Stimulated activated CD4-positive, alpha-beta T cell treated with anti-CD3 and anti-CD28 coated beads, Interleukin-2, amount 100 ng/mL, for 48 hours (primary cell): ENCODE measurements around the gene USP54.
"Not testable (repeated sequence)": the region's sequence is repeated elsewhere in the genome, so short reads cannot be mapped to it uniquely, and the experiment has no call there.

Source experiments
- DNase-seq, 2 donors: peaks; one replicate each; pipeline ENCODE4 v3.0.0-alpha.2; 2020

Gene USP54

GRCh38 chr10:73590881-73591799 lies at the start of gene USP54:
TSS of gene USP54 (minus strand) at chr10:73591342. CDS start at chr10:73575658, 15,684 bp downstream.
- DNase-seq = no peak

- DNase-seq = no peak
These were observed 48.1 kb upstream of the USP54 start for GRCh38 chr10:73639286-73639685.

GRCh38 chr10:73635781-73636180 lies 44.6 kb upstream of the USP54 start:
- DNase-seq = no peak

- DNase-seq = no peak
These were observed 43.3 kb upstream of the USP54 start for GRCh38 chr10:73634421-73634820.

GRCh38 chr10:73629165-73629564 lies 38.0 kb upstream of the USP54 start:
- no peak for DNase-seq

- DNase-seq = no peak
These were observed 37.3 kb upstream of the USP54 start for GRCh38 chr10:73628405-73628804.

GRCh38 chr10:73627300-73627699 lies 36.2 kb upstream of the USP54 start:
- DNase-seq = no peak

GRCh38 chr10:73625884-73626752 lies 35.0 kb upstream of the USP54 start:
- DNase-seq = peak; percentile 84 to 86

GRCh38 chr10:73625004-73625883 lies 34.1 kb upstream of the USP54 start:
- no peak for DNase-seq

GRCh38 chr10:73623056-73623455 lies 31.9 kb upstream of the USP54 start:
- no peak for DNase-seq

- DNase-seq = not testable (repeated sequence)
These were observed 29.8 kb upstream of the USP54 start for GRCh38 chr10:73620974-73621373.

GRCh38 chr10:73617143-73617542 lies 26.0 kb upstream of the USP54 start:
- not testable (repeated sequence) for DNase-seq

GRCh38 chr10:73614720-73615119 lies 23.6 kb upstream of the USP54 start:
- DNase-seq = no peak

GRCh38 chr10:73609116-73609515 lies 18.0 kb upstream of the USP54 start:
- DNase-seq = no peak

GRCh38 chr10:73601486-73601921 lies 10.4 kb upstream of the USP54 start:
- DNase-seq = no peak

GRCh38 chr10:73597346-73597745 lies 6.2 kb upstream of the USP54 start:
- DNase-seq = no peak

- no peak for DNase-seq
These were observed 2.7 kb upstream of the USP54 start for GRCh38 chr10:73593812-73594211.

- no peak for DNase-seq
These were observed 2.0 kb upstream of the USP54 start for GRCh38 chr10:73593110-73593509.

- DNase-seq = no peak
These were observed 975 bp upstream of the USP54 start for GRCh38 chr10:73591935-73592699.

- DNase-seq = no peak
These were observed 1.5 kb downstream of the USP54 start for GRCh38 chr10:73589563-73590126.

- no peak for DNase-seq
These were observed 2.5 kb downstream of the USP54 start for GRCh38 chr10:73588656-73589055.
